HG03103 (cell line): Measurements from ENCODE around the gene BCKDHB.

Experiments
- ATAC-seq: cut with Tn5 transposase; IDR thresholded peaks from one replicate; pipeline ENCODE4 v1.9.1; 2021; ENCODE audit warnings: low read depth; ENCODE audit not compliant: unreplicated experiment

The BCKDHB gene

GRCh38 chr6:80363501-80364122, 257.1 kb downstream of the BCKDHB start:
- ATAC-seq: no peak

- ATAC-seq: no peak
Observed at GRCh38 chr6:80364149-80364548, 257.7 kb downstream of the BCKDHB start.

GRCh38 chr6:80366051-80366450, 259.6 kb downstream of the BCKDHB start:
- ATAC-seq: no peak

- no peak for ATAC-seq
Observed at GRCh38 chr6:80366714-80367113, 260.2 kb downstream of the BCKDHB start.

- ATAC-seq: no peak
Observed at GRCh38 chr6:80376411-80376810, 269.9 kb downstream of the BCKDHB start.

GRCh38 chr6:80380566-80380965, 274.1 kb downstream of the BCKDHB start:
- no peak for ATAC-seq

GRCh38 chr6:80382811-80383210, 276.3 kb downstream of the BCKDHB start:
- no peak for ATAC-seq

GRCh38 chr6:80388507-80388906, 282.0 kb downstream of the BCKDHB start:
- no peak for ATAC-seq
